SIG-M5 (cell line): Measurements from ENCODE around the gene FAM3B.
"Not testable (repeated sequence)": the region's sequence is repeated elsewhere in the genome, so short reads cannot be mapped to it uniquely, and the experiment has no call there.

Experiments used
- DNase-seq: peaks from one replicate; lab custom pipeline; 2025; lab: John Stamatoyannopoulos, UW

Gene FAM3B

GRCh38 chr21:41316200-41317062 is at the start of gene FAM3B:
Gene FAM3B, plus strand, starts transcription at chr21:41316801. Its CDS starts 79 bp downstream, at chr21:41316880.
- no peak for DNase-seq

- DNase-seq, result no peak
Observed at GRCh38 chr21:41267346-41267745, 49.3 kb upstream of the FAM3B start.

GRCh38 chr21:41269535-41269934 is 47.1 kb upstream of the FAM3B start:
- DNase-seq, result no peak

- no peak for DNase-seq
Observed at GRCh38 chr21:41277196-41277595, 39.4 kb upstream of the FAM3B start.

- no peak for DNase-seq
Observed at GRCh38 chr21:41277846-41278245, 38.8 kb upstream of the FAM3B start.

- DNase-seq, result no peak
Observed at GRCh38 chr21:41280115-41280919, 36.3 kb upstream of the FAM3B start.

- DNase-seq, result no peak
Observed at GRCh38 chr21:41282412-41282811, 34.2 kb upstream of the FAM3B start.

- DNase-seq, result peak; percentile 9
Observed at GRCh38 chr21:41283211-41283818, 33.3 kb upstream of the FAM3B start.

GRCh38 chr21:41289431-41289830 is 27.2 kb upstream of the FAM3B start:
- DNase-seq, result no peak

GRCh38 chr21:41290106-41290799 is 26.3 kb upstream of the FAM3B start:
- no peak for DNase-seq

- no peak for DNase-seq
Observed at GRCh38 chr21:41294548-41295231, 21.9 kb upstream of the FAM3B start.

GRCh38 chr21:41295721-41296254 is 20.8 kb upstream of the FAM3B start:
- DNase-seq, result no peak

GRCh38 chr21:41302976-41303375 is 13.6 kb upstream of the FAM3B start:
- no peak for DNase-seq

- no peak for DNase-seq
Observed at GRCh38 chr21:41304068-41304720, 12.4 kb upstream of the FAM3B start.

- no peak for DNase-seq
Observed at GRCh38 chr21:41307219-41307618, 9.4 kb upstream of the FAM3B start.

- DNase-seq, result not testable (repeated sequence)
Observed at GRCh38 chr21:41313285-41314164, 3.1 kb upstream of the FAM3B start.

- no peak for DNase-seq
Observed at GRCh38 chr21:41315726-41316125, 875 bp upstream of the FAM3B start.

- DNase-seq, result no peak
Observed at GRCh38 chr21:41317063-41317392, 427 bp downstream of the FAM3B start.

GRCh38 chr21:41317458-41317857 is 857 bp downstream of the FAM3B start:
- DNase-seq, result no peak

GRCh38 chr21:41318218-41318617 is 1.6 kb downstream of the FAM3B start:
- no peak for DNase-seq
